ENCODE results near the gene LRMDA. TPM values are rescaled to one million over a fixed set of nuclear protein-coding genes. Genes with fewer than 3 reads are reported as not detected.

LRMDA gene
- total RNA-seq, 2 experiments from 2014 or later = not detected

- H2AFZ ChIP-seq (ENCODE audit: low read length) = no peak overlapping the region
Measured at GRCh38 chr10:76336213-76336963, 905.0 kb downstream of the LRMDA start.

GRCh38 chr10:76337641-76338040 lies 906.2 kb downstream of the LRMDA start:
- Histone ChIP-seq H3K4me1 (ENCODE audit: insufficient read depth, low read length, poor library complexity, severe bottlenecking) (no peaks in the 10 kb centered on the region), H3K27ac (ENCODE audit: low read depth, low read length, poor library complexity, severe bottlenecking) (no peak overlapping the region), H4K20me1 (ENCODE audit: insufficient read depth, low read length) (no peaks in the 10 kb centered on the region), H3K79me2 (ENCODE audit: insufficient read depth, low read depth, low read length) (no peaks in the 10 kb centered on the region), H2AFZ (ENCODE audit: low read length) (no peak overlapping the region), H3K9me2 (ENCODE audit: insufficient read depth, low read length) (no peaks in the 10 kb centered on the region), H3K4me3 (ENCODE audit: low read depth, low read length, poor library complexity, severe bottlenecking) (no peak overlapping the region), H3K9me3 (ENCODE audit: low read length) (no peaks in the 10 kb centered on the region), H3K4me2 (ENCODE audit: low read length) (no peak overlapping the region), H3K36me3 (ENCODE audit: insufficient read depth, low read length) (no peaks in the 10 kb centered on the region)
- intact Hi-C loops (cut with micrococcal nuclease; ENCODE audit: unreplicated experiment) = no loop called here
- no peak for DNase-seq (ENCODE audit: low spot score)
- TF ChIP-seq CTCF (conservative IDR thresholded peaks at IDR 0.05; ENCODE audit: low read length) = no peak
- TF ChIP-seq EZH2phosphoT487 (IDR thresholded peaks at IDR 0.05; ENCODE audit: borderline replicate concordance, low read depth, low read length) = no peak
- CTCF ChIA-PET (ENCODE audit: unreplicated experiment) = no interaction called here
- POLR2A ChIA-PET = no interaction called here
- BruUV-seq (replicated peaks) = no TSS peak

More at GRCh38 chr10:76336213-76336963, 905.0 kb downstream of the LRMDA start:
- H3K9me3 ChIP-seq (ENCODE audit: low read length) = no peaks in the 10 kb centered on the region
- H3K9me2 ChIP-seq (ENCODE audit: insufficient read depth, low read length) = no peaks in the 10 kb centered on the region
- POLR2A ChIA-PET = interaction anchor here (0.7 kb wide), 1 partner anchor 66 kb away, joined by 3 read pairs; no protein-coding TSS in a partner anchor
- no peak for DNase-seq (ENCODE audit: low spot score)
- H3K36me3 ChIP-seq (ENCODE audit: insufficient read depth, low read length) = no peaks in the 10 kb centered on the region
- no peaks in the 10 kb centered on the region for H4K20me1 ChIP-seq (ENCODE audit: insufficient read depth, low read length)
- intact Hi-C loops (cut with micrococcal nuclease; ENCODE audit: unreplicated experiment) = no loop called here
- CTCF ChIA-PET (ENCODE audit: unreplicated experiment) = no interaction called here
- H3K79me2 ChIP-seq (ENCODE audit: insufficient read depth, low read depth, low read length) = no peaks in the 10 kb centered on the region
- TF ChIP-seq CTCF (conservative IDR thresholded peaks at IDR 0.05; ENCODE audit: low read length) (no peak), EZH2phosphoT487 (IDR thresholded peaks at IDR 0.05; ENCODE audit: borderline replicate concordance, low read depth, low read length) (no peak)
- no peaks in the 10 kb centered on the region for H3K4me1 ChIP-seq (ENCODE audit: insufficient read depth, low read length, poor library complexity, severe bottlenecking)
- H3K4me3 ChIP-seq (ENCODE audit: low read depth, low read length, poor library complexity, severe bottlenecking) = no peak overlapping the region
- BruUV-seq (replicated peaks) = no TSS peak
- no peak overlapping the region for H3K4me2 ChIP-seq (ENCODE audit: low read length)
- H3K27ac ChIP-seq (ENCODE audit: low read depth, low read length, poor library complexity, severe bottlenecking) = no peak overlapping the region

GRCh38 chr10:76338187-76338586 lies 906.8 kb downstream of the LRMDA start:
- POLR2A ChIA-PET = interaction anchor here (0.7 kb wide), 1 partner anchor 690 kb away, joined by 10 read pairs; no protein-coding TSS in a partner anchor
- no peak for DNase-seq (ENCODE audit: low spot score)
- no peaks in the 10 kb centered on the region for H3K36me3 ChIP-seq (ENCODE audit: insufficient read depth, low read length)
- H3K9me3 ChIP-seq (ENCODE audit: low read length) = no peaks in the 10 kb centered on the region
- H3K9me2 ChIP-seq (ENCODE audit: insufficient read depth, low read length) = no peaks in the 10 kb centered on the region
- no peak overlapping the region for H3K27ac ChIP-seq (ENCODE audit: low read depth, low read length, poor library complexity, severe bottlenecking)
- no peak overlapping the region for H3K4me2 ChIP-seq (ENCODE audit: low read length)
- H4K20me1 ChIP-seq (ENCODE audit: insufficient read depth, low read length) = no peaks in the 10 kb centered on the region
- no peak overlapping the region for H2AFZ ChIP-seq (ENCODE audit: low read length)
- CTCF ChIA-PET (ENCODE audit: unreplicated experiment) = no interaction called here
- TF ChIP-seq EZH2phosphoT487 (IDR thresholded peaks at IDR 0.05; ENCODE audit: borderline replicate concordance, low read depth, low read length) (no peak), CTCF (conservative IDR thresholded peaks at IDR 0.05; ENCODE audit: low read length) (no peak)
- no TSS peak for BruUV-seq (replicated peaks)
- no peak overlapping the region for H3K4me3 ChIP-seq (ENCODE audit: low read depth, low read length, poor library complexity, severe bottlenecking)
- H3K4me1 ChIP-seq (ENCODE audit: insufficient read depth, low read length, poor library complexity, severe bottlenecking) = no peaks in the 10 kb centered on the region
- intact Hi-C loops (cut with micrococcal nuclease; ENCODE audit: unreplicated experiment) = no loop called here
- no peaks in the 10 kb centered on the region for H3K79me2 ChIP-seq (ENCODE audit: insufficient read depth, low read depth, low read length)

Data from OCI-LY7 (cell line).